GM12878 (cell line): ENCODE results near the gene SLC38A3.

Source experiments
- CBX3 ChIP-seq: fragments of 200-600 bp; sonication (generic); IDR thresholded peaks from 2 replicates; pipeline ENCODE4 v1.6.1; 2016; ENCODE audit warnings: low read depth, borderline replicate concordance
- CTCF ChIP-seq, 3 experiments: IDR thresholded peaks in 2 of 3; conservative IDR thresholded peaks in 1 of 3; 2 replicates each; pipeline ENCODE4 v1.5.1; 2011; ENCODE audit warnings: low read depth in 3 of 3, low read length in 3 of 3, mild to moderate bottlenecking in 3 of 3, control low read depth in 2 of 3, moderate library complexity in 2 of 3, inconsistent platforms in 1 of 3, mixed read lengths in 1 of 3; ENCODE audit not compliant: control insufficient read depth in 2 of 3, insufficient read depth in 1 of 3; ENCODE audit errors: extremely low read depth in 1 of 3
- EP300 ChIP-seq, 2 experiments: fragments of 150-350 bp in 1 of 2; IDR thresholded peaks; 2 replicates each; pipeline ENCODE4 v1.6.1; 2011 to 2012; ENCODE audit warnings: low read depth in 2 of 2, low read length in 2 of 2, borderline replicate concordance in 1 of 2, improper control_type of control experiment in 1 of 2, inconsistent platforms in 1 of 2; ENCODE audit not compliant: control insufficient read depth in 1 of 2
- FOS ChIP-seq: IDR thresholded peaks from 3 replicates; pipeline ENCODE4 v1.6.1; 2011; ENCODE audit warnings: borderline replicate concordance; ENCODE audit not compliant: insufficient read length; ENCODE audit errors: extremely low read depth
- FOXK2 ChIP-seq: fragments of 450-650 bp; IDR thresholded peaks from 2 replicates; pipeline ENCODE4 v1.6.1; 2017; ENCODE audit warnings: mild to moderate bottlenecking, moderate library complexity
- FOXM1 ChIP-seq: IDR thresholded peaks from 2 replicates; pipeline ENCODE4 v1.6.1; 2012; ENCODE audit warnings: low read depth, mild to moderate bottlenecking, inconsistent platforms, low read length, moderate library complexity
- GABPA ChIP-seq: IDR thresholded peaks from 2 replicates; pipeline ENCODE4 v1.6.1; 2014; ENCODE audit warnings: antibody characterized with exemption, low read depth, mild to moderate bottlenecking, inconsistent platforms
- MAX ChIP-seq: IDR thresholded peaks from 2 replicates; pipeline ENCODE4 v1.6.1; 2012; ENCODE audit warnings: low read depth, low read length, improper control_type of control experiment
- MYC ChIP-seq: IDR thresholded peaks from 2 replicates; pipeline ENCODE4 v1.6.1; 2011; ENCODE audit warnings: mild to moderate bottlenecking, low read length, moderate library complexity, inconsistent platforms; ENCODE audit not compliant: insufficient read depth, insufficient replicate concordance, insufficient read length, severe bottlenecking
- POLR2A ChIP-seq: IDR thresholded peaks from 2 replicates; pipeline ENCODE4 v1.6.1; 2011; ENCODE audit warnings: low read depth, mild to moderate bottlenecking, low read length
- SP1 ChIP-seq: IDR thresholded peaks from one replicate; pipeline ENCODE4 v1.6.1; 2011; ENCODE audit warnings: low read depth, low read length
- ZNF207 ChIP-seq: fragments of 450-650 bp; IDR thresholded peaks from 2 replicates; pipeline ENCODE4 v1.6.1; 2014; ENCODE audit warnings: antibody characterized with exemption, mild to moderate bottlenecking, borderline replicate concordance
- TF ChIP-seq, protein P1 (sequence below): IDR thresholded peaks from 2 replicates; pipeline ENCODE4 v1.6.1; 2011; ENCODE audit warnings: low read depth, low read length, improper control_type of control experiment, borderline replicate concordance

DNA sequence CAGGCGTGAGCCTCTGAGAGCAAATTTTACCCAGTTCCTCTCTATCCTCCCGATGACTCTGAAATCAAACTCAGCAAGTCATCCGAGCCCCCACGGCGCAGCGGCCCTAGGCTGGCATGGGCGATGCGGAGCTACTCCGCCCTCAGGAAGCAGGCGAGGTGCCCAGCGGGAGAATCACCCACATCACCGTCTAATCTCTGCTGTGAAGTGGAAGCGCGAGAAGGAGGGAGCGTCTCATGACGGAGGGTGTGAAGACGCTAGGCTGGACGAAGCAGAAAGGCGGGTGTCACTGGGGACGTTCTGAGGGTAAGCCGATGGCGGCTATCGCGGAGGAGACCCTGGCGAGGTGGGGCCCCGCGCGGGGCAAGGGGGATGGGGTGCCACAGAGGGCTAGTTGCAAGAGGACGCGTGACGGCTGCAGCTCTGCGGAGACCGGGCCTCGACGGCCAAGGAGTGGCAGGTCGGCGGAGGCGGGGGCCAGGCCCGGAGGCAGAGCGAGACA is 21.9 kb downstream of the SLC38A3 start:
- TF ChIP-seq FOS (no peak), EP300 (IDR thresholded peaks at IDR 0.05; ENCODE audit: borderline replicate concordance in 1 of 2, control insufficient read depth in 1 of 2, low read depth in 2 of 2, low read length in 2 of 2) (no peak), CTCF (IDR thresholded peaks at IDR 0.05 in 2 of 3, conservative IDR thresholded peaks at IDR 0.05 in 1 of 3; ENCODE audit: control insufficient read depth in 2 of 3, extremely low read depth in 1 of 3, insufficient read depth in 1 of 3, low read depth in 3 of 3, low read length in 3 of 3) (no peak), FOXK2 (no peak), POLR2A (no peak), GABPA (no peak), CBX3 (no peak), MYC (no peak), MAX (no peak), ZNF207 (no peak), SP1 (no peak), FOXM1 (no peak)
- TF ChIP-seq, protein P1, sequence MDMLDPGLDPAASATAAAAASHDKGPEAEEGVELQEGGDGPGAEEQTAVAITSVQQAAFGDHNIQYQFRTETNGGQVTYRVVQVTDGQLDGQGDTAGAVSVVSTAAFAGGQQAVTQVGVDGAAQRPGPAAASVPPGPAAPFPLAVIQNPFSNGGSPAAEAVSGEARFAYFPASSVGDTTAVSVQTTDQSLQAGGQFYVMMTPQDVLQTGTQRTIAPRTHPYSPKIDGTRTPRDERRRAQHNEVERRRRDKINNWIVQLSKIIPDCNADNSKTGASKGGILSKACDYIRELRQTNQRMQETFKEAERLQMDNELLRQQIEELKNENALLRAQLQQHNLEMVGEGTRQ: no peak
